ENCODE data around the gene PRR15L.

DNA sequence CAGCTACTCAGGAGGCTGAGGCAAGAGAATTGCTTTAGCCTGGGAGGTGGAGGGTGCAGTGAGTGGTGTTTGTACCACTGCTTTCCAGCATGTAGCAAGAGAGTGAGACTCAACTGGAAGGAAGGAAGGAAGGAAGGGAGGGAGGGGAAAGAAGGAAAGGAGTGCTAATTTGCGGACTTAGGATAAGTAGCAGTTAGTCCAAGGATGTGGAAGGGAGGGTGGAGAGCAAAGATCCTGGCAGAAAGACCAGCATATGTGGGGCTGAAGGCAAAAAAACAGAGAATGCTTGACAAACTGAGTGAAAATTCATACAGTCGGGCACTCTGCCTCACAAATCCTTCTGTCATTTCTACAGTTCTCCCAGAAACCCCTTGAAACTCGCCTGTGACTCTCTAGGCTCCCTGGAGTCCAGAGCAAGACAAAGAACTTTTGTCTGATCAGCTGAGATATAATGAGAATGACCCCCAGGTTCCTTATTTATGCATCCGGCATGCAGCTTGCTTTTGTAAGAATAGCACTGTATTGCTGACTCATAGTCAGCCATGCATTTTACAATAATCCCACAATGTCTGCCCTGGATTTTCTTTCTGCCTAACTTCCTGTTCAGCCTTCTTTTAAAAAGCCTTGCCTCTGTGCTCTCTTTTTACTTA is 44.7 kb upstream of the PRR15L start:
- TF ChIP-seq CTCF (IDR thresholded peaks at IDR 0.05) = no peak
- no peak for TF ChIP-seq EZH2 (IDR thresholded peaks at IDR 0.05; ENCODE audit: borderline replicate concordance, insufficient read depth, low read depth, low read length, poor library complexity, severe bottlenecking)

All from B cell (primary cell).